Liver (tissue), 9 donors: Measurements from ENCODE around the gene ARHGEF16. TPM values are rescaled to one million over a fixed set of nuclear protein-coding genes. Genes with fewer than 3 reads are reported as not detected.

Source experiments
- DNase-seq: peaks from one replicate; pipeline ENCODE4 v3.0.0-alpha.2; 2017; ENCODE audit warnings: low spot score
- H3K27ac ChIP-seq, 2 donors: one replicate each; pipeline ENCODE4 v1.7.0; 2013; ENCODE audit warnings: inconsistent platforms in 2 of 2, low read length in 2 of 2, control low read depth in 1 of 2, low read depth in 1 of 2, mild to moderate bottlenecking in 1 of 2
- H3K27me3 ChIP-seq, 4 donors: one replicate each; pipeline versions ENCODE4 v1.6.1 to v1.7.0; 2013; ENCODE audit warnings: low read length in 3 of 4, inconsistent platforms in 1 of 4, mild to moderate bottlenecking in 1 of 4, moderate library complexity in 1 of 4; ENCODE audit not compliant: control insufficient read depth in 4 of 4, insufficient read depth in 4 of 4
- H3K36me3 ChIP-seq, 4 donors: one replicate each; pipeline versions ENCODE4 v1.6.1 to v1.7.0; 2013; ENCODE audit warnings: low read length in 3 of 4, mild to moderate bottlenecking in 3 of 4, low read depth in 1 of 4, moderate library complexity in 1 of 4; ENCODE audit not compliant: control insufficient read depth in 4 of 4, insufficient read depth in 3 of 4
- H3K4me1 ChIP-seq, 4 donors: one replicate each; pipeline versions ENCODE4 v1.6.1 to v1.7.0; 2013; ENCODE audit warnings: low read length in 3 of 4, mild to moderate bottlenecking in 3 of 4, moderate library complexity in 1 of 4; ENCODE audit not compliant: control insufficient read depth in 4 of 4, insufficient read depth in 4 of 4
- H3K4me3 ChIP-seq, 3 donors: one replicate each; pipeline versions ENCODE4 v1.6.1 to v1.7.0; 2013; ENCODE audit warnings: low read length in 3 of 3, control low read depth in 1 of 3, low read depth in 1 of 3, mild to moderate bottlenecking in 1 of 3
- H3K9ac ChIP-seq, 2 donors: one replicate each; pipeline ENCODE4 v1.7.0; 2013; ENCODE audit warnings: low read length in 2 of 2, mild to moderate bottlenecking in 2 of 2, moderate library complexity in 2 of 2, control low read depth in 1 of 2, low read depth in 1 of 2
- H3K9me3 ChIP-seq, 4 donors: one replicate each; pipeline versions ENCODE4 v1.6.1 to v1.7.0; 2013; ENCODE audit warnings: low read length in 3 of 4; ENCODE audit not compliant: control insufficient read depth in 4 of 4
- ATF3 ChIP-seq: IDR thresholded peaks from 2 replicates; pipeline ENCODE4 v1.6.1; 2016; ENCODE audit warnings: antibody characterized with exemption
- CTCF ChIP-seq: fragments of 150-350 bp; IDR thresholded peaks from 2 replicates; pipeline ENCODE4 v1.5.1; 2017; ENCODE audit warnings: improper control_type of control experiment, low read depth, low read length; ENCODE audit not compliant: missing input control
- EGR1 ChIP-seq, 2 donors: IDR thresholded peaks; 2 replicates each; pipeline ENCODE4 v1.6.1; 2016 to 2018; ENCODE audit warnings: antibody characterized with exemption in 2 of 2, low read depth in 2 of 2
- FOXA2 ChIP-seq: IDR thresholded peaks from 2 replicates; pipeline ENCODE4 v1.6.1; 2016; ENCODE audit warnings: antibody characterized with exemption
- JUND ChIP-seq, 2 donors: IDR thresholded peaks; 2 replicates each; pipeline ENCODE4 v1.6.1; 2016; ENCODE audit warnings: antibody characterized with exemption in 2 of 2
- RAD21 ChIP-seq, 2 donors: IDR thresholded peaks; 2 replicates each; pipeline ENCODE4 v1.6.1; 2016; ENCODE audit warnings: antibody characterized with exemption in 2 of 2, mild to moderate bottlenecking in 2 of 2
- REST ChIP-seq: IDR thresholded peaks from 2 replicates; pipeline ENCODE4 v1.6.1; 2016; ENCODE audit warnings: antibody characterized with exemption, mild to moderate bottlenecking
- RXRA ChIP-seq, 2 donors: IDR thresholded peaks; 2 replicates each; pipeline ENCODE4 v1.6.1; 2017 to 2018; ENCODE audit warnings: antibody characterized with exemption in 2 of 2, mild to moderate bottlenecking in 1 of 2
- SP1 ChIP-seq: IDR thresholded peaks from 2 replicates; pipeline ENCODE4 v1.6.1; 2018; ENCODE audit warnings: antibody characterized with exemption, mild to moderate bottlenecking
- TAF1 ChIP-seq: conservative IDR thresholded peaks from 2 replicates; pipeline ENCODE4 v1.6.1; 2016; ENCODE audit warnings: antibody characterized with exemption, mild to moderate bottlenecking
- ZBTB33 ChIP-seq: IDR thresholded peaks from 2 replicates; pipeline ENCODE4 v1.6.1; 2016; ENCODE audit warnings: antibody characterized with exemption
- WGBS: extraction: QIAGEN DNeasy Blood & Tissue Kit; methylation state at CpG from one replicate; pipeline ENCODE4 v1.1.7; 2013; 5-methylcytosine and 5-hydroxymethylcytosine counted together
- polyA plus RNA-seq, 2 donors: library from polyadenylated mRNA; stranded (reverse) in 1 of 2; unstranded in 1 of 2; fragments of 200-250 nt in 1 of 2; fragments of >200 nt in 1 of 2; fragmentation: Nextera tagmentation in 1 of 2; extraction: Ambion mirVana in 1 of 2; gene quantifications; one replicate each; pipeline versions ENCODE4 v1.2.1 to v1.2.3, GENCODE V29; 2013 to 2015
- total RNA-seq, 2 donors: library from RNA; depleted of rRNA; stranded (reverse); fragments of >200 nt; gene quantifications; one replicate each; pipeline ENCODE4 v1.2.3, GENCODE V29; 2014
- donor health status: healthy.
- donor health status: healthy.
- donor health status: healthy.
- donor health status: healthy.
- donor health status: healthy.

ARHGEF16 gene
- total and polyA plus RNA-seq, 4 donors: 0.65 to 5.6 (median 2.8) TPM

- H3K9me3 ChIP-seq: no peaks in the 10 kb centered on the region
- H3K36me3 ChIP-seq: no peaks in the 10 kb centered on the region
- no peaks in the 10 kb centered on the region for H3K4me1 ChIP-seq
- no peak for TF ChIP-seq CTCF
- no peak for TF ChIP-seq ZBTB33
- no peak for TF ChIP-seq TAF1
- TF ChIP-seq FOXA2: no peak
- TF ChIP-seq RXRA (IDR thresholded peaks at IDR 0.05): no peak
- no peak for TF ChIP-seq REST
- no peak for TF ChIP-seq RAD21 (IDR thresholded peaks at IDR 0.05)
- TF ChIP-seq ATF3: no peak
- TF ChIP-seq SP1: no peak
- no peak for TF ChIP-seq EGR1 (IDR thresholded peaks at IDR 0.05; ENCODE audit: low read depth in 2 of 2)
- no peak for TF ChIP-seq JUND (IDR thresholded peaks at IDR 0.05)
- 92% methylated on average over 34 of the region's 34 CpGs for WGBS
- H3K27ac ChIP-seq: no peak overlapping the region
- no peaks in the 10 kb centered on the region for H3K27me3 ChIP-seq
- H3K4me3 ChIP-seq: no peak overlapping the region
- no peak for DNase-seq
- H3K9ac ChIP-seq: no peak overlapping the region
Observed at GRCh38 chr1:3494321-3495308, 40.1 kb downstream of the ARHGEF16 start.
